Heart left ventricle (tissue), 13 donors: ENCODE measurements around the gene TACC2.

Experiments used
- POLR2A ChIP-seq, 2 donors: fragments of 450-650 bp; IDR thresholded peaks; one replicate each; pipeline ENCODE4 v1.6.1; 2017; ENCODE audit warnings: antibody characterized with exemption in 2 of 2, mild to moderate bottlenecking in 2 of 2, moderate library complexity in 2 of 2
- TF ChIP-seq, protein P1 (sequence below), 12 donors: fragments of 200-600 bp; sonication (generic) in 4 of 12; IDR thresholded peaks; one replicate each; pipeline versions ENCODE4 v1.5.0 to v1.8.0; 2018 to 2022; ENCODE audit warnings: antibody characterized with exemption in 12 of 12, mild to moderate bottlenecking in 5 of 12
- donor health status: ischemic (EF 13 %, LVEDD 7.1; RV severe dilation, severe dysfunction).
- donor health status: DM: no; HTN: yes; CAD: no.
- donor health status: DM: no; HTN: no; CAD: no.
- donor health status: ischemic (EF 25% LVEDD 6.9; RV normal size, moderate dysfunction).
- donor health status: ischemic (EF 25% LVEDD 5.7; RV mildly dilated, moderate dysfunction).
- donor health status: ischemic (EF 35%, LVEDD 5.7; RV mildly dilated, moderate dysfunction).
- donor health status: nonischemic (EF 11% LVEDD 7.7; RV severe dilation, severe dysfunction).
- donor health status: DM: yes; HTN: yes; CAD: no.
- donor health status: PGD.
- donor health status: ischemic (EF 29% LVEDD 5.4; RV normal size, mild dysfunction).
- donor health status: nonischemic (EF 23%, LVEDD 6.1; RV moderate dilation, normal function).

GRCh38 chr10:122234416-122234815 is 245.5 kb downstream of the TACC2 start:
- no peak for TF ChIP-seq POLR2A (IDR thresholded peaks at IDR 0.05)
- TF ChIP-seq, protein P1, sequence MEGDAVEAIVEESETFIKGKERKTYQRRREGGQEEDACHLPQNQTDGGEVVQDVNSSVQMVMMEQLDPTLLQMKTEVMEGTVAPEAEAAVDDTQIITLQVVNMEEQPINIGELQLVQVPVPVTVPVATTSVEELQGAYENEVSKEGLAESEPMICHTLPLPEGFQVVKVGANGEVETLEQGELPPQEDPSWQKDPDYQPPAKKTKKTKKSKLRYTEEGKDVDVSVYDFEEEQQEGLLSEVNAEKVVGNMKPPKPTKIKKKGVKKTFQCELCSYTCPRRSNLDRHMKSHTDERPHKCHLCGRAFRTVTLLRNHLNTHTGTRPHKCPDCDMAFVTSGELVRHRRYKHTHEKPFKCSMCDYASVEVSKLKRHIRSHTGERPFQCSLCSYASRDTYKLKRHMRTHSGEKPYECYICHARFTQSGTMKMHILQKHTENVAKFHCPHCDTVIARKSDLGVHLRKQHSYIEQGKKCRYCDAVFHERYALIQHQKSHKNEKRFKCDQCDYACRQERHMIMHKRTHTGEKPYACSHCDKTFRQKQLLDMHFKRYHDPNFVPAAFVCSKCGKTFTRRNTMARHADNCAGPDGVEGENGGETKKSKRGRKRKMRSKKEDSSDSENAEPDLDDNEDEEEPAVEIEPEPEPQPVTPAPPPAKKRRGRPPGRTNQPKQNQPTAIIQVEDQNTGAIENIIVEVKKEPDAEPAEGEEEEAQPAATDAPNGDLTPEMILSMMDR (IDR thresholded peaks at IDR 0.05) = no peak
